ENCODE results near the gene FBLN2.

- TF ChIP-seq CTCF (IDR thresholded peaks at IDR 0.05) (no peak), POLR2AphosphoS5 (IDR thresholded peaks at IDR 0.05) (no peak), EP300 (IDR thresholded peaks at IDR 0.05) (no peak)
These were observed 9.0 kb downstream of the FBLN2 start for GRCh38 chr3:13557926-13558325.

Measured in gastroesophageal sphincter (tissue), 3 donors.